GM19025 (cell line): ENCODE results near the gene TMEM42.
"Not testable (repeated sequence)": the region's sequence is repeated elsewhere in the genome, so short reads cannot be mapped to it uniquely, and the experiment has no call there.

Source experiments
- ATAC-seq: cut with Tn5 transposase; IDR thresholded peaks from one replicate; pipeline ENCODE4 v1.9.1; 2021; ENCODE audit warnings: mild to moderate bottlenecking, low read depth, moderate library complexity; ENCODE audit not compliant: unreplicated experiment

TMEM42 gene

GRCh38 chr3:44861412-44862225, at the start of gene TMEM42:
Gene TMEM42, plus strand, starts transcription at chr3:44861912. Its CDS starts 13 bp downstream, at chr3:44861925.
- ATAC-seq, result peak; percentile 95

DNA sequence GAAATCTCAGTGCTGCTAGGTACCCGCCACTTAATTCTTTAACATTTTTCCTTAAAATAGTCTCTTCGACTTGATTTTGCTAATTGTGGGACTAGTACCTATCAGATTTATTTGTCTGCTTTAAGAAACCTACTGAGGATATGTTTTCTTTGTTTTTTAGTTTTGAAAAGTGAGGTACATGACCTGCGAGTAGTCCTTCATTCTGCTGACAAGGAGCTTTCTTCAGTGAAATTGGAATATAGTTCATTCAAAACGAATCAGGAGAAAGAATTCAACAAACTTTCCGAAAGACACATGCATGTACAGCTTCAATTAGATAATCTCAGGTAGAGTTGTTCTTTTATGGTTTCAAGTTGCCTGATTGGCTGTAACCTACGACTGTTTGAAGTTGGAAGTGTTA, 47.0 kb upstream of the TMEM42 start:
- ATAC-seq, result no peak

GRCh38 chr3:44816334-44816733, 45.4 kb upstream of the TMEM42 start:
- not testable (repeated sequence) for ATAC-seq

DNA sequence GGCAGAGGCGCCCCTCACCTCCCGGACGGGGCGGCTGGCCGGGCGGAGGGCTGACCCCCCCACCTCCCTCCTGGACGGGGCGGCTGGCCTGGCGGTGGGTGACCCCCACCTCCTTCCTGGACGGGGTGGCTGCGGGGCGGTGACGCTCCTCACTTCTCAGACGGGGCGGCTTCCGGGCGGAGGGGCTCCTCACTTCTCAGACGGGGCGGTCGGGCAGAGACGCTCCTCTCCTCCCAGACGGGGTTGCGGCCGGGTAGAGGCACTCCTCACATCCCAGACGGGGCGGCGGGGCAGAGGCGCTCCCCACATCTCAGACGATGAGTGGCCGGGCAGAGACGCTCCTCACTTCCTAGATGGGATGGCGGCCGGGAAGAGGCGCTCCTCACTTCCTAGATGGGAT, 40.5 kb upstream of the TMEM42 start:
- ATAC-seq, result not testable (repeated sequence)

DNA sequence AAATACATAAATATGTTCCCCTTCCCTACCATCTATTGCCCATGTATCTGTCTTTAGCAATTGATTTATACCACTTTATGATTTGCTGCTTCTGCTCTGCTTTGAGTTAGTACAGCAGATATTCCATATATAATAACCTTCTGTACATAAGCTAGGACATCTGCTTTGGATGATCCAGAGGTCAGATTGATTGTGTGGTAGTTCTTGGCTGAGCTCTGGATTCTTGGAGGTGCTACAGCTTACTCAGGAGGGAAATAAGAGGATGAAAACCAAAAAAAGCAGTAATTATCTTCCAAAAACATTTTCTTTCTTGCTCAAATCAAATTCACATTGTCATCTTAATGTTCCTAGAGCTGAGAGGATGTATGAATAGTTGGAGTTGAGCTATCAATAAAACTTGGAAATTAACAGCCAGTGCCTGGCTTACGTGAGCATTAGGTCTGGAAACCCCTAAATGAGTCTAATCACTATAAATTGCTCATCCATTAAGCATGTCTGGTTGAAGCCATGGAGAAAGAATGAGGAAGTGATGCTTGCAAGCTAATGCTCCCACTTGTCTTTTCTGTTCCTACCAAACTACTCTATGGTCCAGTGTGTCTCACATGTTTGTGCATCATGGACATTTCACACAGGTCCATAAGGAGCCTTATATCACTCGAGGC, 36.3 kb upstream of the TMEM42 start:
- no peak for ATAC-seq

DNA sequence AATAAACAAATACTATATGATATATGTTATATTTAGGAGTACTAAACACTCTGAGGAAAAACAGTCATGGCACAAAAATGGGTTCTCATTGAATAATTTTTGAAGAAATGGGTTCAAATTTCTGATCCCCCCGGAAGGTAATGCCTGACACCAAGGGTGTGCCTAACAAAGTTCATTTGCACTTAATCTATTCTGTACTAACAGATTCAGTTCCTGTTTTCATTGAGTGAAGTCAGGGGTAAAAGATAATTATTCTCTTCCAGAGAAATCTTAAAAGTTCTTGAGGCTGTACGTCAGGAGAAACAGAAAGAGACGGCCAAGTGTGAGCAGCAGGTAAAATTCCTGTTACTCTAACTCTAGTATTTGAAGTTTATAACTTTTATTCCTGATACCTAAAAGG, 34.5 kb upstream of the TMEM42 start:
- no peak for ATAC-seq

- no peak for ATAC-seq
Observed at GRCh38 chr3:44831232-44831631, 30.5 kb upstream of the TMEM42 start.

DNA sequence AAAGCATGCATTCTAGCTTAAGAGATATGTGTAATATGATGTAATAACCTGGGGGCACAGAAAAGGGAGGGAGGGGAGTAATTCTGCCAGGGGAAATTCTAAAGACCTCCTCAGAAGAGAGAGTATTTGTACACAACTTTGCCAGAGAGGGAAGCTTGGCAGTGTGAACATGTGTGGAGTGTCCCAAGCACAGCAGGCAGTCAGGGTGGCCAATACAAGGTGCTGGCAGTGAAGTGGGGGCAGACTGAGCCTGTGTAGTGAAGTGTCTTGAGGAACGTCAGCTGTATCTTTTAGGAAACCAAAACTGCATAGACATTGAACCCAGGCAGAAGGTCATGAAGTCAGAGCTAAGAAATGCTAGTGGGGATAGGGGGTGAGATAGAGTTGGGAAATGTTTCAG, 29.7 kb upstream of the TMEM42 start:
- ATAC-seq, result no peak

DNA sequence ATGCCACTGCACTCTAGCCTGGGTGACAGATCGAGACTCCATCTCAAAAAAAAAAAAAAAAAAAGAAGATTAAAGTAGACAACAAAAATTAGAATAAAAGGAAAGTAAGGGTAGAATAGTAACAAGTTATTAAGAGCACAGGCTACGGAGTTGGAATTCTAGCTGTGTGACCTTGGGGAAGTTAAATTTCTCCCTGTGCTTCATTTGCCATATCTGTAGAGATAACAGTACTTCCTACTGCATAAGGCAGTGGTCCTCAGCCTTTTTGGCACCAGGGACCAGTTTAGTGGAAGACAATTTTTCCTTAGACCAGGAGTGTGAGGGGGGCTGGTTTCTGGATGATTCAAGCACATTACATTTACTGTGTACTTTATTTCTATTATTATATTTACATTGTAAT, 28.7 kb upstream of the TMEM42 start:
- ATAC-seq, result no peak

GRCh38 chr3:44833394-44833793, 28.3 kb upstream of the TMEM42 start:
- no peak for ATAC-seq

DNA sequence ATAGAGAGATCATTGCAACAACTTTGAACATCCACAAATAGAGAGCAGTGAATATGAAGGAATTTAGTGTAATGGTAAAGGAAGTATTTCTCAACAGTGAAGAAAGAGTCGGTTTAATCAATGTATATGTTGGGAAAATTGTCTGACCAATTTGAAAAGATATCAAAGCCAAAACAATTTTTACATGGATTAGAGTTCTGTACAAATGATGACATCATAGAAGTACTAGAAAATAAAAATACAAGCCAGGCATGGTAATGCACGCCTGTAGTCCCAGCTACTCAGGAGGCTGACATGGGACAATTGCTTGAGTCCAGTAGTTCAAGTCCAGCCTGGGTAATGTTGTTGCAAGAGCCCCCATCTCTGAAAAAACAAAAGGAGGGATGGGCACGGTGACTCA, 26.0 kb upstream of the TMEM42 start:
- no peak for ATAC-seq

- no peak for ATAC-seq
Observed at GRCh38 chr3:44842376-44842775, 19.3 kb upstream of the TMEM42 start.

DNA sequence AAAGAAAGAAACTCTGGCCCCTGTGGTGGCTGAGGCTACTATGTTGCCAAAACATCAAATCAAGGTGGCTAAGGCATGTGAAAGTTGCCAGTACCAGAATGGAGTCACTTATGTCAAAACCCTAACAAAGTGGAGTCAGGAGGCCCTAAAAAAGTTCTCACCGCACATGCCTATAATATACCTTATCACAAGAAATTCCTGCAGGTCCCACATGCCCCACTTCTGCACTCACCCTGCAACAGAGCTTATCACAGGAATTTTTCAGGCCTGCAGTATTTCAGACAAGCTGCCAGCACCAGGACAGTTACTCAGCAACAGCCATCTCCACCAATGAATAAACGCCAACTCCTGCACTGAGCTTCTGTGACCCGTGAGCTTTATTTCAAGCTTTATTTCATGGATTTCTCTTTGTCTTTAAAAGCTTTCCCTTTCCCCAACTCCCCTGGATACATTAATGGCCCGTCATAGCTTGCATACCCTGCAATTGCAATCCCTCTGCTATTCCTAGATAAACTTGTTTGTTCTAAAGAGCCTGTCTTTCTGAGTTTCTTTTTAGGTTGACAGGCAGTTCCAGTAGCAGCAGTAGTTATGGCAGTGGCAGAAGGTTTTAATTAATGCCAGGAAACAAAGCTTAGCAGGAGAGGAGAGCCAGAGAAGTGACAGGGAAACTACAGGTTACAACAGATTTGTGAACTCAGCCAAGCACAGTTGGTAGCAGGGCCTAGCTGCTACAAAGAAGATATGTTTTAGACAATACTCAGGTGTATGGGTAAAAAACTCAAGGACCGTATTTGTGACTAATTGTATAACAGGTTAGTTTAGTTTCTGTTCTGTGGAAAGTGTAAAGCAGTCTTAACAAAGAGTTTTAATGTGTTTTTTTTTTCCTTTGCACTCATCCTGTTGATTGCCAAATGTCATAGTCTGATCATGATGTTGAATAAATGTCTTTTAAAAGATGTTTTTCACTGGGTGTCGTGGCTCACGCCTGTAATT, 15.9 kb upstream of the TMEM42 start:
- ATAC-seq, result no peak

- ATAC-seq, result no peak
Observed at GRCh38 chr3:44848634-44849033, 13.1 kb upstream of the TMEM42 start.

DNA sequence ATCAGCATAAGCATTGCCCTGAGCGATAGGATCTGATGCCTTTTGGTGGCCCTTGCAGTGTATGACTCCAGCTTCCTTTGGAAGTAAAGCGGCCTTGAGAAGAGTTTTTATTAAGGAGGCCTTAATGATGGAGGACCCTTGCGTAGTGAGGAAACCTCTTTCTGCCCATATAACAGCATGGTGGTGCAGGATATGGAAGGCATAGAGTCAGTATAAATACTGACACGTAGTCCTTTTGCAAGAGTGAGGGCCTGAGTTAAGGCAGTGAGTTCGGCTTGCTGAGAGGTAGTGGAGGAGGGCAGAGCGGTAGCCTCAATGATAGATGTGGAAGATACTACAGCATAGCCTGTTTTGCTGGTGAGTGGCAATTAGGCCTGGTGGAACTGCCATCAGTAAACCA, 5.0 kb upstream of the TMEM42 start:
- ATAC-seq, result not testable (repeated sequence)

GRCh38 chr3:44860117-44860516, 1.6 kb upstream of the TMEM42 start:
- no peak for ATAC-seq

GRCh38 chr3:44862226-44862637, 520 bp downstream of the TMEM42 start:
- ATAC-seq, result peak; percentile 25

DNA sequence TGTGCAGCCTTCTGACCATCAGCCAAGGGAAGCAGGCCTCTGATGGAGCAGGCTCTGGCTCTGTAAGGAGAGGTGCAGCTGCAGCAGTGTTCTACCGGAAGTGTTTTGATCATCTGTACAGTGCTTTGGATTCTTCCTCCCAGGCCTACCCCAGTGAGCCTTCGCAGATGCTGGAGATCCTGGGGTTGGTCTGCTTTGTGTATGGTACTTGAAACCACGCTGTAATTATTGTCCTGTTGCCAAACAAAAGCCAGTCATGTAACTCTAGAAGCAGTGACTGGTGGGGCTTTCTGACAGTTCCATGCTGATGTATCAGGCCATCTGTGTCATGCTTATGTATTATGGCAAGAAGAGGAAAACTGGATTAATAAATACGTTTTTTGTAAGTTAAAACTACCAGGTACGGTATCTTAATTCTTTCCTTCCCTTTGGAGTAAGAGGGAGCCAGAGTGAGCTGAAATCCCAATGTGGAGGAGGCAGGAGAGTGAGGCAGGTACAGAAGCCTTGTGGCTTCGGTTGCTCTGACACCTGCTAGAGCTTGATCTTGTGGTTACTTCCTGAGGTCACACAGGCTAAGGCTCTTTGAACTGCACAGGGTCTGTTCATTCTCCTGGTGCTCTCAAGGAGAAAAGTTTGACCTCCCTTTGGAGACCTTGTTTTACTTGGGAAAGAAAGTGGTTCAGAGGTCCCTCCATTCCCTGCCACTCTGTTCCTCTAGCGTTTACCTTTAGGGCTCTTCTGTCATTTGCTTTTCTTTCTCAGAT, 3.7 kb downstream of the TMEM42 start:
- no peak for ATAC-seq

DNA sequence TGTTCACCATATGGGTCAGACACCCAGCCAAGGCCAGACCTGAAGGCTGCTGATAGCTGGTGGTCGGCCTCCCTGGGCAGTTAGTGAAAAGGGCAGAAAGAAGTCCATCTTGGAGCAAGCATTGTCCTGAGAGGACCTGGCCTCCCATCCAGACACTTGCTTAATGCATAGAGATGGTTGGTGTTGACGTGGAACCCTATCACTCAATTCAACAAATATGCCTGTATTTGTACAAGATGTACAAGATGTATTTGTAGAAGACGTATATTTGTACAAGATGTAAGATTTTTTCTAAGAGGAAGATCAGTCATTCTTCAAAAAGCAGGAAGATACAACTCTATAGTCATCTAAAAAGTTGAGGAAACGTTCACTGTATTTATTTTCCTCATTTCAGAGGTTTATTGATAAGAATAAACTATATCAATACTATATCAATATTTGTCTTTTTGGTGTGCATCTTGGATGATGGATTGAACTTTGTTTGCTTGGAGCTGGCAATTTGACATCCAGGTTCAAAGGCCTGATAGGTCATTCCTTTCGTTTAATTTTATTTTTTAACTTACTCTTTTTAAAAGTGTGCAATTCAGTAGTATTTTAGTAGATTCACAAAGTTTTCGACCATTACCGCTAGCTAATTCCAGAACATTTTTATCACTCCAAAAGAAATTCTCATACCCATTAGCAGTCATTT, 5.9 kb downstream of the TMEM42 start:
- no peak for ATAC-seq
